NCI-H748 treated with DMSO at 0.1 percent for 48 hours (cell line): ENCODE data around the gene ICAM2.

Experiments used
- DNase-seq: peaks from one replicate; lab custom pipeline; 2025; lab: John Stamatoyannopoulos, UW

The ICAM2 gene

GRCh38 chr17:63974594-63975192 is 45.7 kb downstream of the ICAM2 start:
- no peak for DNase-seq

- no peak for DNase-seq
Measured at GRCh38 chr17:63973930-63974593, 46.4 kb downstream of the ICAM2 start.

GRCh38 chr17:63973247-63973646 is 47.2 kb downstream of the ICAM2 start:
- no peak for DNase-seq

- DNase-seq: no peak
Measured at GRCh38 chr17:63972796-63973195, 47.6 kb downstream of the ICAM2 start, which contains the start of gene SCN4A. Gene SCN4A, minus strand, starts transcription at chr17:63972918. Its CDS starts 77 bp downstream, at chr17:63972841.

GRCh38 chr17:63969278-63969677 is 51.2 kb downstream of the ICAM2 start:
- no peak for DNase-seq

GRCh38 chr17:63967953-63968352 is 52.5 kb downstream of the ICAM2 start:
- no peak for DNase-seq

GRCh38 chr17:63966646-63967264 is 53.7 kb downstream of the ICAM2 start:
- no peak for DNase-seq

- no peak for DNase-seq
Measured at GRCh38 chr17:63963123-63963522, 57.3 kb downstream of the ICAM2 start.

- no peak for DNase-seq
Measured at GRCh38 chr17:63962298-63962744, 58.1 kb downstream of the ICAM2 start.

GRCh38 chr17:63961355-63962212 is 58.8 kb downstream of the ICAM2 start:
- DNase-seq: no peak

- DNase-seq: no peak
Measured at GRCh38 chr17:63960430-63960829, 60.0 kb downstream of the ICAM2 start.

GRCh38 chr17:63960006-63960405 is 60.4 kb downstream of the ICAM2 start:
- DNase-seq: no peak

GRCh38 chr17:63956296-63956920 is 64.0 kb downstream of the ICAM2 start:
- DNase-seq: no peak

- no peak for DNase-seq
Measured at GRCh38 chr17:63955791-63956190, 64.6 kb downstream of the ICAM2 start.

- no peak for DNase-seq
Measured at GRCh38 chr17:63955232-63955631, 65.2 kb downstream of the ICAM2 start.

GRCh38 chr17:63954402-63955063 is 65.9 kb downstream of the ICAM2 start:
- no peak for DNase-seq
